HG02678 (cell line): ENCODE results near the gene SKI.

Source experiments
- ATAC-seq: cut with Tn5 transposase; IDR thresholded peaks from one replicate; pipeline ENCODE4 v1.9.1; 2021; ENCODE audit warnings: mild to moderate bottlenecking, moderate library complexity; ENCODE audit not compliant: unreplicated experiment

Gene SKI

GRCh38 chr1:2274929-2275475 is 46.9 kb downstream of the SKI start:
- ATAC-seq, result no peak

DNA sequence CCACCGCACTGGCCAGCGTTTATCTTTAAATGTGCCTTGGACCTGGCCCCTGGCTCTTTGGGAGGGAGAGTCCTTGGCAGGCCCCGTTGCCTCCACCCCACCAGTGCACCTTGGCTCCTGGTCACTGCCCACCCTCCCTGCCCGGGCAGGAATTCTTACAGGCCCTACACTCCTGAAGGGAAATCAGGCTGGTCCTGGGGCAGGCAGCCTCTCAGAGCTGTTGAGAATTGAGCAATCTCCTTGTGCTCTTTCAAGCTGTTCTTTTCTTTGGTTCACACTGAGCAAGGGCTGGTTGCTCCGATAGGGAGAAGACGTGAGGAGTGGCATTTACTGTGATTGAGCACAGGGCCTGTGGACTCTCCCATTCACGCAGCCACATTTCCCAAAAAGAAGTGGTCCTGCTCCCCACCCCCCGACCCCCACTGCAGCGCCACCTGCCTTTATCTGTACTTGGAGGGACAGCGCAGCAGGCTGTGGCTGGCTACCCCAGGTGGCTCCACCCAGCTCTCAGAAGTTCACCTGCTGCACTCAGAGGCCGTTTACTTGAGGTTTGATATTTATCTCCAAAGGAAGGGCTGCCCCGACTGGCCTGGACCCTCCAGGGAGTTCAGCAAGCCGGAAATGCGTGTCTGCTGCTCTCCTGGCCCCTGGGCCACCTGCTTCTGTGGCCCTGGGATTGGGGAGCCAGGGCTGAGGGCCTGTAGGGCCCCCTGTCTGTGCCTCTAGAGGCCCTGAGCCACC is 47.8 kb downstream of the SKI start:
- no peak for ATAC-seq

- no peak for ATAC-seq
These were observed 48.9 kb downstream of the SKI start for GRCh38 chr1:2276803-2277580.

GRCh38 chr1:2277741-2278488 is 49.8 kb downstream of the SKI start:
- ATAC-seq, result no peak

DNA sequence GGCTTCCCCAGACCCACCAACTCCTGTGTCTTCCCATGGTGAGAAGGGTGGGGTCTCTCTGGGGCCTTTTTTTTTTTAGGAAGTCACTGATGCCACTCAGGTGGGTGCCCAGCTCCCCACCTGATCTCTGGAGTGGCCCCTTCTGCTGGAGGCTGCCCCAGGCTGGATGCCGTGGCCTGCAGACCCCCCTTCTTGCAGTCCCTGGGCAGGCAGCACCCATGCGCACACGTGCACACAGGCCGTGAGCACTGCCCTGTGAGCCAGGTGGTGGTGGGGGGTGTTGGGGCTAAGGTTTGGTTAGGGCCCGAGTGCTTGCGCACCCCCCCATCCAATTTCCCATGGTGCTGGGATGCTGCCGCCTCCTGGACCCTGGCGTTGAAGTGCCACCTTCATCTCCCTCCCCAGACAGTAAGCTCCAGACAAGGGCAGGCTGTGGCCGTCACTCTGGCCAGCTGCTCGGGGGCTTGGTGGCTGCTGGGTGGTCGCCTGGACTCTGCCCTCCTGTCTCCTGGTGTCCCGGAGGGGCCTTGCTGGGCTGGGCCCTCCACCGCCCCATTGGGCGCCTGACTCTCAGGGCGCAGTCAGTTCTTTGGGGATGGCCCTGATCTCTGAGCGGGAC is 50.6 kb downstream of the SKI start:
- no peak for ATAC-seq

GRCh38 chr1:2279210-2279639 is 51.1 kb downstream of the SKI start:
- no peak for ATAC-seq

DNA sequence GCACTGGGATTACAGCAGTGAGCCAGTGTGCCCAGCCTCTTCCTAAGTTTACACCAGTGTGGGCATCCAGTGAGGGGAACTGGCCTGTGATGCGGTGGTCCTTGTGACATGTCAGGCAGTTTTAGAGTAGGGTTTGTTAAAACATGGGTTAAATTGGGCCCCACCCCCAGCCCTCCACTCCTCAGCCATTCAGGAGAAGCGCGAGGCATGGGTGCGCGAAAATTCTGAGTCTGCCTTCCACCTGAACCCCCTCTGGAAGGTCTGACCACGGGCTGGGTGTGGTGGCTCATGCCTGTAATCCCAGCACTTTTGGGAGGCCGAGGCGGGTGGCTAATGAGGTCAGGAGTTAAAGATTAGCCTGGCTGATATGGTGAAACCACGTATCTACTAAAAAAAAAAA is 51.7 kb downstream of the SKI start:
- no peak for ATAC-seq

GRCh38 chr1:2282556-2283270 is 54.6 kb downstream of the SKI start:
- no peak for ATAC-seq

- ATAC-seq, result no peak
These were observed 55.4 kb downstream of the SKI start for GRCh38 chr1:2283371-2283990.

DNA sequence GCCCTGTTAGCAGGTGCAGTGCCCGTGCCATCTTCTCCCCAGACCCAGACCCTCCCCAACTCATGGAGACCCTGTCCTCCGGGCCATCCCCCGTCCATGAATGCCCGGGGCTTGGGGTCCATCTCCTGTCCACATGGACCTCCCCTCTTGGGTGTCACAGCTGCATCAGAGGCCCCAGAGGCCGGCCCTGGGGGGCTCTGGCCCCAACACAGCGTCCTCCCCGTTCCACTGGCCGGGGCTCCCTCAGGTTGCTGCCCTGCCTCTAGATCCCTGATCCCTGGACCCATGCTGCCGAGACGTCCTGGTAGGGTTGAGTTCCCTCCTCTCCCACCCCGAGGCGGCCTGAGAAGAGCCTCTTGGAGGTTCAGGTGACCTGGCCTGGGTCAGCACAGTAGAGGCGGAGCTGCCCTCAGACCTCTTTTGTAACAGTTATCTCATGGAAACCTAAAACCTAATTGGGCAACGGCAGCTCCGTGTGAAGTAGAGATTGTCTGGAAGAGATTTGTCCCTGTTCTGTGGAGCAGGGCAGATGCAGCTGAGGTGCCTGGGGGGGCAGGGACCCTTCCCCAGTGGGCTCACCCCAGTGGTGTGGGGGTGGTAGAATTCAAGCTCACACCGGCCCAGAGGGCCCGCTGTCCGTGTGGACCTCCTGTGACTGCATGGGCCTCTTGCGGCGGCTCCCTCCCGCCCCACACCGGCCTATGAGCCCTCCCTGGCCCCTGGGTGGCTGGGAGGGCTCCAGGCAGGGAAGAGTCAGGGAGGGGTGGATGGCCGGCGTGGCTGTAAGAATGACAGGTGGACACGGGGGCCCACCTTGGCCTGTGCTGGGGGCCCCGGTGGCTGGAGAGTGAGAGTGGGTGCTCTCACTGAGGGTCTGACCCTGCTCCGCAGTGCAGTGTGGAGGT is 56.1 kb downstream of the SKI start:
- no peak for ATAC-seq

GRCh38 chr1:2284932-2285331 is 56.8 kb downstream of the SKI start:
- ATAC-seq, result no peak

GRCh38 chr1:2286923-2287322 is 58.8 kb downstream of the SKI start:
- no peak for ATAC-seq

DNA sequence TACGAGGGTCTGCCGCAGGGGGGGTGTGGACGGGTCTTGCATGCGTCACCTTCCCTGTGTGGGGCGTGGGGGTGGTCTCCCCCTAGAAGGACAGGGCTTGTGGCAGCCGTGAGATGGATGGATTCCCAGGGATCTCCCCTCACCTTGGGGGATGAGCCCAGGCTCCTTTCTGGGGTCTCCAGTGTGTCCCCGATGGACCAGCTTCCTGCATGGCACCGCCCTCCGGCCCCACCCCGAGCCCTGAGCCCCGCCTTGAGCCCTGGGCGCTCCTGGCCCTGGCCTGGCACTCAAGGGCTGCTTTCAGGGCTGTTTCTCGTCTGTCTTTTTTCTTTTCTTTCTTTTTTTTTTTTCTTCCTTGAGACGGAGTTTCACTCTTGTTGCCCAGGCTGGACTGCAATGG is 59.5 kb downstream of the SKI start:
- ATAC-seq, result no peak

GRCh38 chr1:2288311-2288710 is 60.2 kb downstream of the SKI start:
- ATAC-seq, result no peak

DNA sequence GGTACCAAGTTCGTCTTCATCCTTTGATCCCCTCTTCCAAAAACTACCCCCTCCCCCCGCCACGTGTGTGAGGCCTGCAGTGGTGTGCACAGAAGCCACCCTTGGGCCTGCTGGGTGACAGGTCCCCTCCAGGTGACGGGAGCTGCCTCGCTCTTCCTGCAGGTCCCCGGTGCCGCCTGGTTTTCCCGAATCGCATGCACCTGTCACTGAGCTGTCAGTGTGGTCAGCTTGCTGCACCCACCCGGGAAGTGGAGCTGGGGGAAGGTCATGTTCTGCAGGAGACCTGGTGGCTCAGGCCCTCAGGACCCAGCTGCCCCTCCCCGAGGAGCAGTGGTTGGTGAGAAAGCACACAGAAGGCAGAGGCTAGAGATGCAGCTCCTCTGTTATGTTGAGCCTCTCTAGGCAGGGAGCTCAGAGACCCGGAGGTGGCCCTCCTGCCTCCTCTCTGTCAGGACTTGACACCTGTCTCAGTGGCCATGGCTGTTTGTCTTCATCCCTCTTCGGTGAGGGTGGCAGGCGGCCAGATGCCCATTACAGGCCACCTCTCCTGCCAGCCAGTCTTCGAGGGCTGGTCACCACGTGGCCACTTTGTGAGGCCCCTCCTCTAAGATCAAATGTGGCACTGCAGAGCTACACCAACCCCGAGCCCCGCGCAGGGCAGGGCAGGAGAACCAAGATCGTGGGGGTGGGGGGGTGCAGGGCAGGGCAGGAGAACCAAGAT is 60.9 kb downstream of the SKI start:
- no peak for ATAC-seq

DNA sequence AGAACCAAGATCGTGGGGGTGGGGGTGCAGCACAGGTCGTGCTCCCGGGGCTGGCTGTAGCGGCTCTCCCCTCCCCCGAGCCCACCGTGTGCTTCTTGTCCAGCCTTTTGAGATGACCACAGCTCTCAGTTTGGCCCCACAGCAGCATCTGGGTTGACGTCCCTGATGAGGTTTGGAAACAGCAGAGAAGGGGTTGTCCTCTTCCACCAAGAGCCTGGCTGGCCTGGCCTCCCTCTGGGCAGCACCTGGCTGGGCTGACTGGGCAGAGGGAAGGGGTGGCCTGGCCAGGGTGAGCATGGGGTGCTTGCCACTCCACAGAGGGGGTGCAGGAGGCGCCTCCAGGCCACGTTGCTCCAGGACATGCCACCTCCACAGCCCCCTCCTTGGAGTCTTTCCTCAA is 61.5 kb downstream of the SKI start:
- no peak for ATAC-seq

- ATAC-seq, result peak; percentile 9
These were observed 62.1 kb downstream of the SKI start for GRCh38 chr1:2290171-2290578.
